T-helper 2 cell (primary cell): ENCODE measurements around the gene DKK3.
A peak's percentile ranks its signal among the peaks of the same experiment; 100 is the strongest.

Experiments
- DNase-seq, 5 experiments: peaks; one replicate each; pipeline versions ENCODE4 v3.0.0 to v3.0.0-alpha.2; 2012 to 2022

DKK3 gene

DNA sequence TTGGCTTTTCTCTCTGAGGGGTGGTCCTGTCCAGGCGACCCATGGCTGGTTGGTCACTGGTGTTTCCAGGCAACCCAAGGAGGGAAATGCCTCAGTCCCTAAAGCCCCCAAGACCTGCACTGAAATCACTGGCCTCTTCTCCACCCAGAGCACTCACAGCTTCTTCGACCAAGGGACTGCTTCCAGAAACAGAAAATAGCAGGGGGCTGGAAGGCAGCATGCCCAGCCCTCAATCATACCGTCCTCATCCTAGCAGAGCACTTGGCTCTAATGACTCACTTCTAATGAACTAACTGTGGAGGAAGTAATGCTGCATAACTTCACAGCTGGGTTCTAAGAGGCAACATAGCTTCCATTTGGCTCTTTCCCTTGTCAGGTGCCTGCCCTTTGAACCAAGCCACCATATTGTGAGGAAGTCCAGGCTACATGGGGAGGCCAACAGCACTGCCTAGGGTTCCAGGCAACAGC, 27.6 kb downstream of the DKK3 start:
- DNase-seq, result no peak

- DNase-seq, result no peak
Measured at GRCh38 chr11:11980200-11980599, 28.2 kb downstream of the DKK3 start.

GRCh38 chr11:11979488-11980117, 28.8 kb downstream of the DKK3 start:
- DNase-seq, result no peak

GRCh38 chr11:11978792-11979487, 29.5 kb downstream of the DKK3 start:
- DNase-seq, result no peak

- DNase-seq, result no peak
Measured at GRCh38 chr11:11978098-11978637, 30.3 kb downstream of the DKK3 start.

DNA sequence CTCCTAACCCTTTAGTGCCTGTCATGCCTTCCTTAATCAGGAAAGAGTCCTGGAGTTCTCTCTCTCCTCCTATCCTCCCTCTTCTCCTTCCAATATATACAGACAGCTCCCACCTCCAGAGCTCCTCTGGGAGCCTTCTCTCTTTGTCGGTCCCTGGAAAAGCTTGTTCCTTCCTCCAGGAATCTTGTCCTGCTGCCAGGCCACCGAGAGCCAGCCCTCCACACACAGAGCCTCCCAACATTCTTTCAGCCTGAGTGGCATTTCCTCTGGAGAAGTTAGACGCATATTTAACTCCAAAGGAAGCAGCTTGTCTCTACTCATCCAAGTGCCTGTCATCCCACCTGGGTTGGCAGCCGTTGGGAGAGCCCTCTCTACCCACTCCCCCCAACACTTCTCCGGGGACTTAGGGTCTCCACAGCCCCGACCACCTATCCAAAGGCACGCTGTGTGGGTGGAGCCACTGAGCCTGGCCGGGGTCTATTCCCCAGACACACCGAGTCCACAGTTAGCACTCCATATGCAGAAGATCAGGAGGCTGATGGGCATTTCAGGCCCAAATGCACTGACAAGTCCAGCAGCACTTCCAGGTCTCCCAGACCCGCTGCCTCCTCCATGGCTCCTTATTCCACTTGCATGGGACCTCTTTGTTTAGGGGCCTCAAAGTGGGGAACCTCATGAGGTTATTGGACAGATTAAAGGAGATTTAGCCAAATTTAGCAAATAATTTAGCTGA, 31.1 kb downstream of the DKK3 start:
- DNase-seq, result no peak

DNA sequence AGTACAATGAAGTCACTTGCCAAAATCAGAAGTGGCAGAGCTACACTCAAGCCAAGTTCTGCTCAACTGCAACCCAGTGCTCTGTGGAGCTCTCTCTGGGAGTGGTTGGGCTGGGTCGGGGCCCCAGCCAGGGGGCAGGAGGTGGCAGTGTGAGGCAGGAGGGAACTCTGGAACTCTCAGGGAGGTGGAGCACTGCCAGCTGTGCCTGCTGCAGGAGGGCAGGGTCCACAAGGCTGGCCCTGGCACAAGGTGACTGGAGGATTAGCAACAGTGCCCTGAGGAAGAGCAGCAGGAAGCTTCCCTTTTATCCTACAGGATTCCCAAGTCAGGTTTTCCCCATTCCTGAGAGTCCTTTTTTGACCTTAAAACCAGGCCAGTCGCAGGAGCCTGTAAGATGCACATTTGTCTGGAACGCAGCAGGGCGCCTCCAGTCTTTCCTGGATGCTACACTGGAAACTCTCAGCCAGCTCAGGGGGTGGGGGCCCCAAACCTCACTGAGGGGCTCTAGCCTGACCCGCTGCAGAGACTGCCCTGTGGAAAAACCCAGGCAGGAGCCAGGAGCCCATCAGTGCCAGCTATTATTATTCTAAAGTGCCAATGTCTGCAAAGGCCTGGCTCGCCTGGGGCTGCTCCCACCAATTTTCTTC, 31.8 kb downstream of the DKK3 start:
- DNase-seq, result no peak

GRCh38 chr11:11975201-11976092, 33.0 kb downstream of the DKK3 start:
- DNase-seq, result no peak

DNA sequence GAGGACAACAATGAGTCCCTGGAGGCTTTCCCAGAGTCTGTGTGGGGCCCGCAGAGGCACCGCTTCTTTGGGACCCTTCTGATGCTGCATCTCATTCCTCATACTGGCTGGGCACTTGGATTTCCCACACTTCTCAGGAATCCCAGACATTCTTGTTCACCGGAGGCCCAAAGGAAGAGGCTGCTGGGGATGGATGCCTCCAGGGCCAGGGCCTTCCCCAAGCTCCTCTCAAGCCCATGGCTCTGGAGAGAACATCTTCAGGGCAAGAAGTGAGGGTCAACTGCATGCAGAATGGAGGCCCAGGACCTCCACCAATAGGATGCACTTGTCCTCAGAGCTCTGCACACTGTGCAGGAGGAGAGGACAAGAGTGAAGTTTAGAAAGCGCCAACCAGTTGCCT, 34.6 kb downstream of the DKK3 start:
- no peak for DNase-seq

DNA sequence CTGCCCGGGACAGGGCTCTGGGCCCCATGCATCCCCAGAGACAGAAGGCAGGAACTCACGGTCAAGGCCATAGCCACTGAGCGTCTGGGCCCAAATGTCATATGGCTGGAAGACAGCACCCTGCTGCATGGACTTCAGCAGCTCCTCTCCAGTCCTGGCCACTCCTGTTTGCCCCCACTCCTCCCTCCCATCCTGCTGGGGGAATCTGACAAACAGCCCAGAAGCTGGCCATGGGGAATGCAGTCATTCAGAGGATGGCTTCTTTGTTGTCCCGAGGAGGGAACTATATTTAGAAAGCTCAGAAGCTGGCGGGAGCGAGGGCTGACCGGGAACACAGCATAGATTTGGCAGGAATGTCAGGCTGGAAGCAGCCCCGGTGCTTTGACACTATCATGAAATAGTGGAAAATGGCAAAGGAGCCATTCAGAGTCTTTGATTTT, 35.0 kb downstream of the DKK3 start:
- DNase-seq, result no peak

GRCh38 chr11:11972730-11973341, 35.6 kb downstream of the DKK3 start:
- no peak for DNase-seq

GRCh38 chr11:11971906-11972547, 36.4 kb downstream of the DKK3 start:
- no peak for DNase-seq

GRCh38 chr11:11970556-11970955, 37.9 kb downstream of the DKK3 start:
- no peak for DNase-seq

- DNase-seq, result no peak
Measured at GRCh38 chr11:11969380-11970215, 38.8 kb downstream of the DKK3 start.

GRCh38 chr11:11968511-11969280, 39.7 kb downstream of the DKK3 start:
- DNase-seq, result no peak

GRCh38 chr11:11967669-11968510, 40.5 kb downstream of the DKK3 start:
- no peak for DNase-seq

DNA sequence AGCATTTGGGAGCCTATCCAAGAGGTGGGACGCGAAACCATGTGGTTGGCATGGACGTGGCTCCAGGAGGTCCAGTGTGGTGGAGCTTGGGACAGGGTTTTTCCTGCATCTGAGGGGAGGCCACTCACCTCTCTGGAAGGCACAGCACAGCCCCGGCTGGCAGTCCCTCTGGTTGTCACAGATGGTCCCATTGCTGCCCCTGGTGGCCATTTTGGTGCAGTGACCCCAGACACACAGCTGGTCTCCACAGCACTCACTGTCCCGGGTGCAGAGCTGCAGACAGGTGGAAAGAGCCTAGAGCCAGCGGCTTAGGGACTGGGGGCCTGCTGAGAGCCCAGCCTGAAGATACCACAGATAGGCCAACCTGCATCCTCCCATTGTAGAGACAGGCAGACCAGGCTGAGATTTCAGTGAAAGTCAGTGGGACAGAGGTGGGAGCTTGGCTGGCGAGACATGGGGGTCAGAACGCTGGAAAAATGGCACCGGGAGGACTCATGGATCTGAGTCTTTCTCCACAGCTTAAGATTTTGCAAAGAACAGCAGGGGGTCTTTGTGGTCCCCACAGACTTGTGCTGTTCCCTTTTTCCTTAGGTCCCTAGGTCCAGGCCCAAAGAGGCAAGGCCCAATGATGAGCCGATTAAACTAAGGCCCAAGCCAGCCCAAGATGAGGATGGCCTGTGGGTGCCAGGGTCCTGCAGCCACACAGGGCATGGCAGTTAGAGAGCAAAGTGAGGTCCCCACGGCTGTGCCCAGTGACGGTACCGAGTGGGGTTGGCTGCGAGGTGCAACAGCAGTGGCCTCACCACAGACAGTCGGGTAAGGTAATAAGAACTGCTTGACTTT, 41.4 kb downstream of the DKK3 start:
- DNase-seq, result peak; percentile 28 to 76 (median 47)
